GM21717 (cell line): ENCODE measurements around the gene ADAMTS16.

Experiments used
- ATAC-seq: cut with Tn5 transposase; IDR thresholded peaks from one replicate; pipeline ENCODE4 v1.9.1; 2021; ENCODE audit warnings: mild to moderate bottlenecking, moderate library complexity; ENCODE audit not compliant: unreplicated experiment

Gene ADAMTS16

GRCh38 chr5:5369051-5369605, 229.0 kb downstream of the ADAMTS16 start:
- no peak for ATAC-seq
